EL (cell line): ENCODE measurements around the gene MAPKAPK2.
A peak's percentile ranks its signal among the peaks of the same experiment; 100 is the strongest.
"Not testable (repeated sequence)": the region's sequence is repeated elsewhere in the genome, so short reads cannot be mapped to it uniquely, and the experiment has no call there.

Experiments used
- DNase-seq: peaks from one replicate; pipeline ENCODE4 v3.0.0-alpha.2; 2016

Gene MAPKAPK2

GRCh38 chr1:206684478-206685333, at the start of gene MAPKAPK2:
Gene MAPKAPK2 (plus strand): TSS chr1:206684905. CDS start chr1:206685230, 325 bp downstream.
- peak; percentile 68 for DNase-seq

DNA sequence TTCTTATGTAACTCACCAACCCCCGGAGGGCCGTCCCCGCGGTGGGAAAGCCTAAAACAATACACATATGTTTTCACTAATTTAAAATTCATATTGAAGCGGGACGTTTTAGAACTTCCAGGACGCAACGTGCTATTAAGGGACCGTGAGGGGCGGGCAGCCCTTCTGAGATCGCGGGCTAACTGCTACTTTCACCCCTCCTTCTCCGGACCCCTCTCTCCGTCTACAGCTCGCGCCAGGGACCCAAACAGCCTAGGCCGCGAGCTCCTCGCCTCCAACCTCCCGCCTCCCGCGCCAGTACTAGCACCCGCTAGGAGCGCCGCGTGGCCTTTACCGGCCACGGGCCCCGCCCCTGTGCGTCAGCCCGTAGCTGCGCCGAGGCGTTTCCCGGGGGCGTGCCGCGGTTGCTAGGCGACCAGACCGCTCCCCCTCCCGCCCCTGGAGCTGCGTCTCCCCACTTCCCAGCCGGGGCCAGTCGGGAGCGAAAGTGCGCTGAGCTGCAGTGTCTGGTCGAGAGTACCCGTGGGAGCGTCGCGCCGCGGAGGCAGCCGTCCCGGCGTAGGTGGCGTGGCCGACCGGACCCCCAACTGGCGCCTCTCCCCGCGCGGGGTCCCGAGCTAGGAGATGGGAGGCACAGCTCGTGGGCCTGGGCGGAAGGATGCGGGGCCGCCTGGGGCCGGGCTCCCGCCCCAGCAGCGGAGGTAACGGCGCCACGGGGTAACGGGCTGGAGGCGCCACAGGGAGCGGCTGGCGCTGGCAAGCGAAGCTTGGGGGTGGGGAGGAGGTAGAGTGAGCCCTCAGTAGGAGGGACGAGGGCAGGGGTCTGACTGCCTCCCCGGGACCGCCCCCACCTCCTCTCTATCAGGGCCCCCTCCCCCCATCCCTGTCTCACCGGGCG, 49.4 kb upstream of the MAPKAPK2 start, which contains the start of gene DYRK3:
Gene DYRK3 (plus strand): TSS at position 457 of the 898 bp plus-strand sequence. CDS start 168 bp downstream, at position 625.
- DNase-seq = peak; percentile 94

DNA sequence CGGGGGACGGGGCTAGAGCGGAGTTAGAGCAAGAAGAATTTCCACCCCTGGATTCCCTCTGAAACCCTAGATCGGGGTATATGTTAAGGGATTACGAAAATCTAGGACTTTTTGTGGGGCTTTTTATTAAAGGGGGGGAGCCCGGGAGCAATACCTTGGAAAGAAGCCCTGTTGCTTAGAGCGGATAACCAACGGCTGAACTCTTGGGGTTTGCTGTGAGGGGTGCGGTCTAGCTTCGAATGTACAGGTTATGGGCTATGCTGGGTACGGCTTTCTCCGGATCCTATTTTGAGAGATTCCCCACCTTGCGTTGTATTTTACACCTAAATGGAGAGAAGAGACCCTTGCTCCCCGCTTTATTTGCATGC, 48.7 kb upstream of the MAPKAPK2 start:
- peak; percentile 33 for DNase-seq

- DNase-seq = no peak
These were observed 48.0 kb upstream of the MAPKAPK2 start for GRCh38 chr1:206636671-206637070.

- no peak for DNase-seq
These were observed 47.1 kb upstream of the MAPKAPK2 start for GRCh38 chr1:206637605-206638004.

GRCh38 chr1:206642074-206642473, 42.6 kb upstream of the MAPKAPK2 start:
- DNase-seq = not testable (repeated sequence)

GRCh38 chr1:206643118-206643698, 41.5 kb upstream of the MAPKAPK2 start:
- DNase-seq = no peak

GRCh38 chr1:206646504-206646903, 38.2 kb upstream of the MAPKAPK2 start:
- no peak for DNase-seq

GRCh38 chr1:206647224-206647623, 37.5 kb upstream of the MAPKAPK2 start:
- no peak for DNase-seq

DNA sequence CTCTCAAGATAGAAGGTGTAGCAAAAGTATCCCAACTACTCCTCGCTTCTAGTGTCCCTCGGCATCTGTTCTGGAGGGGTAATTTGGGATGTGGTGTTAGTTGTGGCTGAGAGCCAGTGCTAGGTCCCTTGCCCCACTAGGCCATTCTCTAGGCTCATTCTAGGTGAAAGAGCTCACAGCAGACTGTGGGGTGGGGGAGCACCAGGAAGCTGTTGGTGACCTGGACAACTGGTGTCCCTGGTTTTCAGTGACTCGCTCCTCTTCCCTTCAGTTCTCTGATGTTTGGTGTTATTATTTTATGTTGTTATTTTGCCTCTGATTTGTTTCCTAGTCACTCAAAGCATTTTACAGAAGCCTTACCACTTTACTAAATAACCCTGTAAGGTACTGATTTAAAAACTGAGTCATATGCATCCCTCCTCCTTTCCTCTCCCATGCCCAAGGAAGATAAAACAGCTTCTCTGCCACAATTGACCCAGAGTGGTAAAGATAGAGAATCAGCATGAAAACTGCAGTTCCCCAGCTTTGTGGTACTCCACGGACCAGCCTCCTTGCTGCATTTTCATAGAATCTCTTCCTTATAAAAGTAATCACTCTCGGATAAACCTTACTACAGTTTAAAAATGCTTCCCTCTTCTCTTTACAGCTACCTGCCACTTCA, 35.3 kb upstream of the MAPKAPK2 start:
- DNase-seq = no peak

DNA sequence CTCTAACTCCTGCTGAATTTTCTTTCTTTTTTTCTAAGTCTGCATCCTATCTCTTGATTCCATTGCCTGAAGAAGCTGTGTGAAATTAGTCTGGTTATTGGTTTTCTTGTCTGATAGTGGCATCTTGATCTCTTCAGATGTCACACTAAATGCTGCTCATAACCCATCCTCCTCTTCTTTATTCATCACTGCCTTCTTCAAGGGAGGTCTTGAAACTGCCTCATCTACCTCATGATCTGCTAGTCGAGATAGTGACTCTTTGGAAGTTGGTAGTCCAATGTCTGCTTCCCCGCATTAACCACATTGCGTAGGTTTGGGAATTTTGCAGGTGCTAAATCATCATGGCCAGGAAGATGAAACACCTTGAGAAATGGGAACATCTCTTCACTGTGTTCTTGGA, 33.7 kb upstream of the MAPKAPK2 start:
- DNase-seq = no peak

GRCh38 chr1:206651958-206652890, 32.5 kb upstream of the MAPKAPK2 start:
- no peak for DNase-seq

GRCh38 chr1:206653715-206654459, 30.8 kb upstream of the MAPKAPK2 start:
- DNase-seq = no peak

DNA sequence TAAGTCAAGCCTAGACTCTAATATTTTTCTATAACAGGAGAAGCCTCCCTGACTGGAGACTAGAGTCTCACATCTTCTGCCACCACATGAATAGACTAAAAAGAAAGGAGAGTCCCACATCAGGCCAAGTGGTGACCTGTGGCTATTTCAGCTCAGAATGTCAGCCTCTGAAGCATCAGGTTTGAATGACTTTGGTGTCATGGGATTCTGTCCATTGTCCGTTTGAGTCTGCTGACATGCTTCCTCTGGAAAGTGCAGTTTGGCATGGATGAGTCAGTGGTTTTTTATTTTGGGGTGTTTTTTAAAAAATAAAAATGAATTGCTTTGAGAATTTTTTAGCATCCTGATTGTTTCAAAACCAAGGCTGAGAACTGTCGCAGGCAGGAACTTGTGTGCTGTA, 29.9 kb upstream of the MAPKAPK2 start:
- no peak for DNase-seq

GRCh38 chr1:206655471-206655882, 29.2 kb upstream of the MAPKAPK2 start:
- no peak for DNase-seq

- no peak for DNase-seq
These were observed 27.8 kb upstream of the MAPKAPK2 start for GRCh38 chr1:206656936-206657335.

GRCh38 chr1:206657751-206658150, 27.0 kb upstream of the MAPKAPK2 start:
- no peak for DNase-seq

DNA sequence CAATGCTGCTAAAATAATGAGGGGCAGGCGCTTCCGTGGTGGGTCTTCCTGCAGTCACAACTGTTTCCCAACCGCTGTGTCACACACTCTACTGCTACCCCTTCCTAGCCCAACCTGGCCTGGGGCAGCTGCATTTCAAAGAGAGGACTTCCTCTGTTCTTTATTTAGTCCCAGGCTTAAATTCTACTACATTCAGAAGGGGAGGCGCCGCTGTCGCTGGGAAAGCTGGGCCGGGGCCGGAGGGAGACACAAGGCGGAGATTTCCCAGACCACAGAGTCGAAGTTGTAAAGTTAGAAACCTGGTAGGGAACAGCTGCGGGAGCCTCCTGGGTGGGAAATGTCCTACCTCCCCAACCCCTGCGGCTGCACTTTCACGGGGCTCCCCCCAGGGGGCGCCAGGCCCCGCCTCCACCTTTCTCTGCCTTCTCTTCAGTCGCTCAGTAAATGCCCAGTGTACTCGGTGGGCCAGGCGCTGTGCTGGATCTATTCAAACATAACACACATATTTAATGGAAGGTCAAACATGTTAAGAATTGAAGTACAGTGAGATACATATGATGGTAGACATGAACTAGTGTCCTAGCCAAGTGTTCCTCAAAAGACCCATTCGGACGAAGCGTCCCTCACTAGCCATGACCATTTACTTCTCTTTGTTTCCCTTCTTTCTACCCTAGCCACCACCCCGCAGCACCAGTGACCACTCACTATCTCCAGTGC, 26.3 kb upstream of the MAPKAPK2 start:
- DNase-seq = peak; percentile 29

DNA sequence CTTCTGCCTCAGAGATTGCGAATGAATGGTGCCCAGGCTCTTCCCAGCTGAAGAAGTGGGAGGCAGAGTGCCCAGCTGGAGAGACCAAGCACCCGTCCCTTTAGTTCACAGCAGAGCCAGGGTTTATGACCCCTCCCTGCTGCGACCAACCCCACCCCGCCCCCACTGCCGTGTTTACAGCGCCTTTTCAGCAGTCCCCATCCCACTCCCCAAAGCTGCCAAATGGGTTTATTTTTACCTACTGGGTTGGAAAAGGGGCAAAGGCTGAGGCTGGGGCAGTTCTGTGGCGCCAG, 25.8 kb upstream of the MAPKAPK2 start:
- DNase-seq = no peak

DNA sequence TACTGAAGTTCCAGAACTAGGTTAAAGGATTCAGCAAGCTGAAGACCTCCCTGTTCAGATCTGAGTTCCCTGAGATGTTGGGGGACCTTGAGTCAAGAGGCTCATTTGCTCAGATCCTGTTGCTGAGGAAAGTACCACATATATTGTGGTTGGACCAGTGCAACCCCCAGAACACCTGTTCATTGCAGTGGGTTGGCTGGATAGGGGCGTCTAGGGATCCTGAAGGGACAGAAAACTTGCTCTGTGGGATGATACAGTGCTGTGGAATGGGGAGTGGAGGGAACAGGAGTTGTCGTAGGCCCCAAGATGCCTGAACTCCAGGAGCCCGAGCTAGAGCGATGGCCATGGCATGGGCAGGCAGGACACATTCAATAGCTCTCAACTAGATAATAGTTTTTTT, 24.6 kb upstream of the MAPKAPK2 start:
- DNase-seq = no peak
